ENCODE results near the gene FBXW7.

FBXW7 gene

DNA sequence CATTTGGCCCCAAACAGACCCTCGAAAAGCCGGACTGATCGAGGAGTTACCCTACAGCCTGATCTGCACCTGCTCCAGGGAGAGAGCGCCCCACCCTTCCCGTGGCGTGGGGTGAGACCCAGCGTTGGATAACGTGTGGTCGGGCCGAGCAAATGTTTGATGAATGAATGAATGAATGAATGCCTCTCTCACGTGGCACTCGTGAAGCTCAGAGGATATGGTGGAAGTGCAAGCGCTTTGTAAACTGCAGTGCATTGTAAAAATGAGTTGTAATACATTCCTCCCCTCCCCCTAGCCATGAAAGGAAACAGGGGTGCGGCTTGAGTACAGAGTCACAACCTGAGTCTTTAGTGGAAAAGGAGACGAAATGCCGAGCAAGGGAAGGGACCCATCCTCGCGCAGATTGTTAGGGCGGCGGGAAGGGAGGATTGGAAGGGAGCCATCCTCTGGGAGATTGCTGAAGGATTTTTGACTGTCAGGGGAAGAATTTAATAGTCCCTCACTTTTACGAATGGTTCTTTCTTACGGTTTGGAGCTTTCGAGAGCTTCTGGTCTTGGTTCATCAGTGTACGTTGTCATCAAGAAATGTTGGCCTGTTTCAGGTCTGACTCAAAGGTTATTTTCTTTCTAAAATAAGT lies 772 bp upstream of the FBXW7 start:
- Histone ChIP-seq H3K27me3 (ENCODE audit: insufficient read depth, low read length, poor library complexity) (no peaks in the 10 kb centered on the region), H3K79me2 (ENCODE audit: control insufficient read depth, insufficient read depth, low read length) (peaks cover 51% of the 10 kb centered on the region), H3K9ac (ENCODE audit: low read length) (peak overlapping the region; percentile 91), H3K56ac (ENCODE audit: low read length) (peak overlapping the region; percentile 96), H3K18ac (ENCODE audit: low read length) (no peak overlapping the region), H3K27ac (ENCODE audit: low read depth, low read length) (peak overlapping the region; percentile 89), H2BK5ac (ENCODE audit: low read length) (peak overlapping the region; percentile 65), H4K8ac (ENCODE audit: low read depth, low read length) (no peak overlapping the region), H3K23ac (ENCODE audit: low read length) (peak overlapping the region; percentile 51), H4K5ac (ENCODE audit: low read length) (no peak overlapping the region), H3K4me2 (ENCODE audit: low read length) (peak overlapping the region; percentile 92), H2BK15ac (replicated peaks; ENCODE audit: low read depth) (no peak overlapping the region), H3K36me3 (ENCODE audit: control insufficient read depth, insufficient read depth, low read length) (no peaks in the 10 kb centered on the region), H2AK5ac (ENCODE audit: low read length) (no peak overlapping the region), H3K4me3 (ENCODE audit: low read length) (peak overlapping the region; percentile 90), H3K4me1 (ENCODE audit: control insufficient read depth, low read depth, low read length) (no peaks in the 10 kb centered on the region), H2BK120ac (ENCODE audit: low read depth, low read length) (no peak overlapping the region), H3K4ac (ENCODE audit: low read depth, low read length) (no peak overlapping the region), H3K79me1 (ENCODE audit: low read length) (peaks cover 21% of the 10 kb centered on the region)
- no peak for DNase-seq
- WGBS (ENCODE audit: extremely low coverage, insufficient coverage, low lambda C conversion rate) = no CpG with 5 or more reads among the region's 24 CpGs

DNA sequence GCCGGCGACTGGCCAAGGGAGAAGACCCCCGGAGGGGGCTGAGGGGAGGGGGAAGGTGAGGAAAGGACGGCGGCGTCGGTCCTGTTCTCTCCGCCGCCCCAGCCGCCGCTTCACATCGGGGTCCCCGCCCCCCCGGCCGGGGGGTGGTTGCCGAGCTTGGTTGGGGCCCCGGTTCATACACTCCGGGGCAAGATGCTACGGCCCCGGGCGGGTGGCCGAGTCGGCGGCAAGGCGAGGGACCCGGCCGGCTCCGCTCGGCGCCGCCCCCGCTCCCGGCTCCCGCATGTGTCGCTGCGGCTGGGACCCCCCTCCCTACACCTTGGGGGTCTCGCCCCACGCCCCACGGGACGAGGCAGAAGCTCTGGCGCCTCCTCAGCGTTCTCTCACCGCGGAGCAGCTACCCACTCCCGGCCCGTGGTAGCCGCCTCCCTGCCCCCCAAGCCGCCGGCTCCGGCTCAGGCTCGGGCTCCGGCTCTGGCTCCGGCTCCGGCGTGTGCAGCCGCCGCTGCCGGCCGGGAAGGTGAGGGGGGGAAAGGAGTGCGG lies 461 bp downstream of the FBXW7 start:
- no peak overlapping the region for H2AK5ac ChIP-seq (ENCODE audit: low read length)
- no peaks in the 10 kb centered on the region for H3K36me3 ChIP-seq (ENCODE audit: control insufficient read depth, insufficient read depth, low read length)

DNA sequence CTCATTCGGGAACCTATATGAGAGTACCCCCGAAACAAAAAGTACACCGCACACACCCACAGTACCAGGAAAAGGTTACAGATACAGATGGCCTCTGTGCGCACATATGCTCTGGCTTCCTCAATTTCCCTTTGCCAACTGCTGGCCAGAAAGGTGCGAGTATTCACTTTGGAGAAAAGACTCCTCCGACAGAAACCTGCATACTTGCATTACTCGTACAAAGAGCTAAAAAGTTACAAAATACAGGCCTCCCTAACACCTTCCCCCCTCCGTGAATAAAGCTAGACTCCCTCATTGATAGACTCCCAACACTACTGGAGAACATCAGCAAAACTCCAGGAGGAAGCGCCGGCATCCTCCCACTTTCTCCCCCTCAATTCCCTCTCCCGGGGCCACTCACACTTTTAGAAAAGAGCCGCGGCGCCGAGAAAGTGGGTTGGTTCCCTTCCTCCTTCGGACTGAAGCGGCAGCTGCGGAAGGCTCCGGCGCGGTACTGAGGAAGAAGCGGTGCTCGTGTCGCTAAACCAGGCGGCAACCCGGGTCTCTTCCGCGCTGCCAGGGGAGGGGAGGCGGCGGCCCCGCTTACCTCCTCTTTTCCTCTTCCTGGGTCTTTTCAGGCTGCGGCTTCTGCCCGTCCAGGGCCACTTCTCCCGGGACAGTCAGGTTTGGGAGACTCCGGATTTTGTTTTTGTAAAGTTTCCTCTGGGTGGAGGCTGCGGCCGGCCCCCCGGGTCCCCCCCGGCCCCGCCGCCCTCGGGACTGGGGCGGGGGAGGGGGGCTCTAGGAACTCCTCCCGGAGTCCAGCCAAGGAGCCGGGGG lies 1.1 kb downstream of the FBXW7 start:
- no peaks in the 10 kb centered on the region for H3K36me3 ChIP-seq (ENCODE audit: control insufficient read depth, insufficient read depth, low read length)
- peak overlapping the region; percentile 79 for H3K4me2 ChIP-seq (ENCODE audit: low read length)
- H3K4me1 ChIP-seq (ENCODE audit: control insufficient read depth, low read depth, low read length) = no peaks in the 10 kb centered on the region
- peaks cover 15% of the 10 kb centered on the region for H3K79me1 ChIP-seq (ENCODE audit: low read length)
- H2BK15ac ChIP-seq (replicated peaks; ENCODE audit: low read depth) = no peak overlapping the region
- peak overlapping the region; percentile 77 for H3K4me3 ChIP-seq (ENCODE audit: low read length)
- peak overlapping the region; percentile 87 for H3K9ac ChIP-seq (ENCODE audit: low read length)
- H3K4ac ChIP-seq (ENCODE audit: low read depth, low read length) = peak overlapping the region; percentile 57
- H2BK120ac ChIP-seq (ENCODE audit: low read depth, low read length) = peak overlapping the region; percentile 66
- peak overlapping the region; percentile 8 for H3K18ac ChIP-seq (ENCODE audit: low read length)
- no peak overlapping the region for H2AK5ac ChIP-seq (ENCODE audit: low read length)
- no peak overlapping the region for H4K8ac ChIP-seq (ENCODE audit: low read depth, low read length)
- peak overlapping the region; percentile 19 for H3K27ac ChIP-seq (ENCODE audit: low read depth, low read length)
- H3K79me2 ChIP-seq (ENCODE audit: control insufficient read depth, insufficient read depth, low read length) = peaks cover 65% of the 10 kb centered on the region
- peak overlapping the region; percentile 91 for H3K56ac ChIP-seq (ENCODE audit: low read length)
- no peak overlapping the region for H3K23ac ChIP-seq (ENCODE audit: low read length)
- WGBS (ENCODE audit: extremely low coverage, insufficient coverage, low lambda C conversion rate) = no CpG with 5 or more reads among the region's 45 CpGs
- H4K5ac ChIP-seq (ENCODE audit: low read length) = no peak overlapping the region
- no peaks in the 10 kb centered on the region for H3K27me3 ChIP-seq (ENCODE audit: insufficient read depth, low read length, poor library complexity)
- H2BK5ac ChIP-seq (ENCODE audit: low read length) = no peak overlapping the region
- DNase-seq = peak; percentile 60

More for the DNA sequence above, 461 bp downstream of the FBXW7 start:
- Histone ChIP-seq H3K23ac (ENCODE audit: low read length) (peak overlapping the region; percentile 9), H2BK5ac (ENCODE audit: low read length) (no peak overlapping the region), H2BK120ac (ENCODE audit: low read depth, low read length) (peak overlapping the region; percentile 66), H4K5ac (ENCODE audit: low read length) (no peak overlapping the region), H3K4ac (ENCODE audit: low read depth, low read length) (peak overlapping the region; percentile 77), H3K4me2 (ENCODE audit: low read length) (peak overlapping the region; percentile 23), H4K8ac (ENCODE audit: low read depth, low read length) (no peak overlapping the region), H3K9ac (ENCODE audit: low read length) (peak overlapping the region; percentile 87), H2BK15ac (replicated peaks; ENCODE audit: low read depth) (no peak overlapping the region), H3K79me1 (ENCODE audit: low read length) (peaks cover 18% of the 10 kb centered on the region), H3K27ac (ENCODE audit: low read depth, low read length) (peak overlapping the region; percentile 30), H3K4me1 (ENCODE audit: control insufficient read depth, low read depth, low read length) (no peaks in the 10 kb centered on the region), H3K56ac (ENCODE audit: low read length) (peak overlapping the region; percentile 91), H3K79me2 (ENCODE audit: control insufficient read depth, insufficient read depth, low read length) (peaks cover 62% of the 10 kb centered on the region), H3K4me3 (ENCODE audit: low read length) (peak overlapping the region; percentile 77), H3K18ac (ENCODE audit: low read length) (peak overlapping the region; percentile 8), H3K27me3 (ENCODE audit: insufficient read depth, low read length, poor library complexity) (no peaks in the 10 kb centered on the region)
- DNase-seq = no peak
- no CpG with 5 or more reads among the region's 60 CpGs for WGBS (ENCODE audit: extremely low coverage, insufficient coverage, low lambda C conversion rate)

DNA sequence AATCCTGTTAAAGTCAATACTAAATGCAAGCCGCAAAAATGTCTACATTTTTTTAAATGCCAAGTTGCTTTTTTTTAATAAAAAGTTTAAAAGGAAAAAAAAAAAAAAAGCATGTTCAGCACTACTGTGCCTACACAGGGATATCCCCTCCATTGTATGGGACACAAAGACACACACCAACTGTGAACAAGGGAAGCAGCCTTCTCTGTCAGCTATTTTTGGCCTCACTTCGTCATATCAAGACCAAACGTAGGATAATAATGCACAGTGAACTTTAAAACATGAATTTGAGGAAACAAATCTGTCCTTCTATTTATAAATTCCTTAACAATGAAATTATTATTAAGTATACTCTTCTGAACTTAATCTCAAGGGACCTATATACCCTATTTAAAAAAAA lies 4.4 kb downstream of the FBXW7 start:
- Histone ChIP-seq H3K27me3 (ENCODE audit: insufficient read depth, low read length, poor library complexity) (no peaks in the 10 kb centered on the region), H3K56ac (ENCODE audit: low read length) (no peak overlapping the region), H3K36me3 (ENCODE audit: control insufficient read depth, insufficient read depth, low read length) (no peaks in the 10 kb centered on the region), H3K9ac (ENCODE audit: low read length) (no peak overlapping the region), H4K8ac (ENCODE audit: low read depth, low read length) (no peak overlapping the region), H3K4ac (ENCODE audit: low read depth, low read length) (no peak overlapping the region), H3K79me1 (ENCODE audit: low read length) (peaks cover 5% of the 10 kb centered on the region), H2BK15ac (replicated peaks; ENCODE audit: low read depth) (no peak overlapping the region), H4K5ac (ENCODE audit: low read length) (no peak overlapping the region), H3K4me1 (ENCODE audit: control insufficient read depth, low read depth, low read length) (no peaks in the 10 kb centered on the region), H3K4me2 (ENCODE audit: low read length) (no peak overlapping the region), H3K4me3 (ENCODE audit: low read length) (no peak overlapping the region), H3K23ac (ENCODE audit: low read length) (no peak overlapping the region), H2BK120ac (ENCODE audit: low read depth, low read length) (no peak overlapping the region), H3K18ac (ENCODE audit: low read length) (no peak overlapping the region), H3K27ac (ENCODE audit: low read depth, low read length) (no peak overlapping the region), H2BK5ac (ENCODE audit: low read length) (no peak overlapping the region), H2AK5ac (ENCODE audit: low read length) (no peak overlapping the region), H3K79me2 (ENCODE audit: control insufficient read depth, insufficient read depth, low read length) (peaks cover 64% of the 10 kb centered on the region)
- no peak for DNase-seq
- no CpG with 5 or more reads among the region's 3 CpGs for WGBS (ENCODE audit: extremely low coverage, insufficient coverage, low lambda C conversion rate)

DNA sequence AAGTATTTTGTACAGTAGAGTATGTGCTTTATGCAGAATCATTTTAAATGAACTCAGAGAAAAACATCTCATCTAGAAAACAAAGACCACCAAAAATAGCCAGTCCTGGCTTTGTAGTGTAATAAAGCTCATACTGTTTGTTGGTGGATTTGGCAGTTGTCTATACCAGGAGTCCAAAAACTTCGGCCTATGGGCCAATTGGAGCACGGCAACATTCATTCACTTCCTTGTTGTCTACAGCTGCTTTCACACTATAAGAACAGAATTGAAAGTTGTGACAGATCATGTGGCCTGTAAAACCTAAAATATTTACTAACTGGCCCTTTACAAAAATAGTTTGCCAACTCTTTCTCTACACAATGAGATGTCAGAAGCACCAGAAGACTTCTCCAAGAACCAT lies 5.3 kb downstream of the FBXW7 start:
- no peak overlapping the region for H4K5ac ChIP-seq (ENCODE audit: low read length)

More for the DNA sequence above, 5.3 kb downstream of the FBXW7 start:
- Histone ChIP-seq H2BK5ac (ENCODE audit: low read length) (no peak overlapping the region), H3K9ac (ENCODE audit: low read length) (no peak overlapping the region), H3K79me1 (ENCODE audit: low read length) (peaks cover 5% of the 10 kb centered on the region), H2AK5ac (ENCODE audit: low read length) (no peak overlapping the region), H3K56ac (ENCODE audit: low read length) (no peak overlapping the region), H4K8ac (ENCODE audit: low read depth, low read length) (no peak overlapping the region), H3K4ac (ENCODE audit: low read depth, low read length) (no peak overlapping the region), H3K27me3 (ENCODE audit: insufficient read depth, low read length, poor library complexity) (no peaks in the 10 kb centered on the region), H3K18ac (ENCODE audit: low read length) (no peak overlapping the region), H3K4me1 (ENCODE audit: control insufficient read depth, low read depth, low read length) (no peaks in the 10 kb centered on the region), H3K23ac (ENCODE audit: low read length) (no peak overlapping the region), H3K27ac (ENCODE audit: low read depth, low read length) (no peak overlapping the region), H3K79me2 (ENCODE audit: control insufficient read depth, insufficient read depth, low read length) (peaks cover 63% of the 10 kb centered on the region), H2BK120ac (ENCODE audit: low read depth, low read length) (no peak overlapping the region), H3K36me3 (ENCODE audit: control insufficient read depth, insufficient read depth, low read length) (no peaks in the 10 kb centered on the region), H3K4me3 (ENCODE audit: low read length) (no peak overlapping the region), H3K4me2 (ENCODE audit: low read length) (no peak overlapping the region), H2BK15ac (replicated peaks; ENCODE audit: low read depth) (no peak overlapping the region)
- no CpG with 5 or more reads among the region's 2 CpGs for WGBS (ENCODE audit: extremely low coverage, insufficient coverage, low lambda C conversion rate)
- no peak for DNase-seq
